IMR-90 (cell line): ENCODE data around the gene SARDH.

Source experiments
- BHLHE40 ChIP-seq: fragments of 150-350 bp; IDR thresholded peaks from 2 replicates; pipeline ENCODE4 v1.6.1; 2016; ENCODE audit warnings: mild to moderate bottlenecking, low read depth, low read length
- CEBPB ChIP-seq: IDR thresholded peaks from 2 replicates; pipeline ENCODE4 v1.6.1; 2012; ENCODE audit warnings: low read depth, low read length, improper control_type of control experiment
- CHD1 ChIP-seq: IDR thresholded peaks from 2 replicates; pipeline ENCODE4 v1.6.1; 2012; ENCODE audit warnings: low read depth, low read length, improper control_type of control experiment
- FOS ChIP-seq: fragments of 150-350 bp; IDR thresholded peaks from 2 replicates; pipeline ENCODE4 v1.6.1; 2016; ENCODE audit warnings: low read depth, low read length
- MAFK ChIP-seq: IDR thresholded peaks from 2 replicates; pipeline ENCODE4 v1.6.1; 2012; ENCODE audit warnings: low read depth, low read length, improper control_type of control experiment
- MXI1 ChIP-seq: IDR thresholded peaks from 2 replicates; pipeline ENCODE4 v1.6.1; 2012; ENCODE audit warnings: low read depth, mild to moderate bottlenecking, low read length, moderate library complexity, borderline replicate concordance
- POLR2A ChIP-seq: IDR thresholded peaks from 2 replicates; pipeline ENCODE4 v1.6.1; 2012; ENCODE audit warnings: mild to moderate bottlenecking, low read depth, low read length
- RAD21 ChIP-seq: IDR thresholded peaks from 2 replicates; pipeline ENCODE4 v1.6.1; 2012; ENCODE audit warnings: low read length, improper control_type of control experiment
- RCOR1 ChIP-seq: IDR thresholded peaks from 2 replicates; pipeline ENCODE4 v1.6.1; 2012; ENCODE audit warnings: mild to moderate bottlenecking, low read length, improper control_type of control experiment; ENCODE audit not compliant: insufficient replicate concordance
- RFX5 ChIP-seq: IDR thresholded peaks from 2 replicates; pipeline ENCODE4 v1.8.0; 2012; ENCODE audit warnings: low read depth, mild to moderate bottlenecking, low read length, moderate library complexity
- TF ChIP-seq, protein P1 (sequence below): conservative IDR thresholded peaks from 2 replicates; pipeline ENCODE4 v1.5.1; 2012; ENCODE audit warnings: mild to moderate bottlenecking, low read depth, low read length, improper control_type of control experiment
- TF ChIP-seq, protein P2 (sequence below): fragments of 150-350 bp; IDR thresholded peaks from 2 replicates; pipeline ENCODE4 v1.6.1; 2017; ENCODE audit warnings: mild to moderate bottlenecking, antibody characterized with exemption, low read length, low read depth
- TF ChIP-seq, protein P3 (sequence below): fragments of 150-350 bp; IDR thresholded peaks from 2 replicates; pipeline ENCODE4 v1.6.1; 2016; ENCODE audit warnings: low read depth, mild to moderate bottlenecking, low read length, moderate library complexity, borderline replicate concordance

- TF ChIP-seq, protein P1, sequence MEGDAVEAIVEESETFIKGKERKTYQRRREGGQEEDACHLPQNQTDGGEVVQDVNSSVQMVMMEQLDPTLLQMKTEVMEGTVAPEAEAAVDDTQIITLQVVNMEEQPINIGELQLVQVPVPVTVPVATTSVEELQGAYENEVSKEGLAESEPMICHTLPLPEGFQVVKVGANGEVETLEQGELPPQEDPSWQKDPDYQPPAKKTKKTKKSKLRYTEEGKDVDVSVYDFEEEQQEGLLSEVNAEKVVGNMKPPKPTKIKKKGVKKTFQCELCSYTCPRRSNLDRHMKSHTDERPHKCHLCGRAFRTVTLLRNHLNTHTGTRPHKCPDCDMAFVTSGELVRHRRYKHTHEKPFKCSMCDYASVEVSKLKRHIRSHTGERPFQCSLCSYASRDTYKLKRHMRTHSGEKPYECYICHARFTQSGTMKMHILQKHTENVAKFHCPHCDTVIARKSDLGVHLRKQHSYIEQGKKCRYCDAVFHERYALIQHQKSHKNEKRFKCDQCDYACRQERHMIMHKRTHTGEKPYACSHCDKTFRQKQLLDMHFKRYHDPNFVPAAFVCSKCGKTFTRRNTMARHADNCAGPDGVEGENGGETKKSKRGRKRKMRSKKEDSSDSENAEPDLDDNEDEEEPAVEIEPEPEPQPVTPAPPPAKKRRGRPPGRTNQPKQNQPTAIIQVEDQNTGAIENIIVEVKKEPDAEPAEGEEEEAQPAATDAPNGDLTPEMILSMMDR: no peak
- TF ChIP-seq MXI1: no peak
- TF ChIP-seq, protein P2, sequence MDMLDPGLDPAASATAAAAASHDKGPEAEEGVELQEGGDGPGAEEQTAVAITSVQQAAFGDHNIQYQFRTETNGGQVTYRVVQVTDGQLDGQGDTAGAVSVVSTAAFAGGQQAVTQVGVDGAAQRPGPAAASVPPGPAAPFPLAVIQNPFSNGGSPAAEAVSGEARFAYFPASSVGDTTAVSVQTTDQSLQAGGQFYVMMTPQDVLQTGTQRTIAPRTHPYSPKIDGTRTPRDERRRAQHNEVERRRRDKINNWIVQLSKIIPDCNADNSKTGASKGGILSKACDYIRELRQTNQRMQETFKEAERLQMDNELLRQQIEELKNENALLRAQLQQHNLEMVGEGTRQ: no peak
- TF ChIP-seq POLR2A: no peak
- TF ChIP-seq MAFK: no peak
- no peak for TF ChIP-seq CHD1
- TF ChIP-seq RAD21: no peak
- TF ChIP-seq RFX5: no peak; the same call in 1 of the 2 replicates
- TF ChIP-seq RCOR1: no peak
- no peak for TF ChIP-seq BHLHE40
- TF ChIP-seq, protein P3, sequence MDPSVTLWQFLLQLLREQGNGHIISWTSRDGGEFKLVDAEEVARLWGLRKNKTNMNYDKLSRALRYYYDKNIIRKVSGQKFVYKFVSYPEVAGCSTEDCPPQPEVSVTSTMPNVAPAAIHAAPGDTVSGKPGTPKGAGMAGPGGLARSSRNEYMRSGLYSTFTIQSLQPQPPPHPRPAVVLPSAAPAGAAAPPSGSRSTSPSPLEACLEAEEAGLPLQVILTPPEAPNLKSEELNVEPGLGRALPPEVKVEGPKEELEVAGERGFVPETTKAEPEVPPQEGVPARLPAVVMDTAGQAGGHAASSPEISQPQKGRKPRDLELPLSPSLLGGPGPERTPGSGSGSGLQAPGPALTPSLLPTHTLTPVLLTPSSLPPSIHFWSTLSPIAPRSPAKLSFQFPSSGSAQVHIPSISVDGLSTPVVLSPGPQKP: no peak
- no peak for TF ChIP-seq CEBPB
- no peak for TF ChIP-seq FOS
Measured at GRCh38 chr9:133691626-133692363, 46.4 kb downstream of the SARDH start.
